WI38 (cell line): ENCODE data around the gene FMN2.

Experiments
- H3K4me3 ChIP-seq: 2 replicates; pipeline ENCODE4 v1.5.1; 2011; ENCODE audit warnings: low read depth, mild to moderate bottlenecking, control low read depth, low read length
- TF ChIP-seq, protein P1 (sequence below): IDR thresholded peaks from 2 replicates; pipeline ENCODE4 v1.5.1; 2012; ENCODE audit warnings: low read depth, mild to moderate bottlenecking, control low read depth, low read length

The FMN2 gene

DNA sequence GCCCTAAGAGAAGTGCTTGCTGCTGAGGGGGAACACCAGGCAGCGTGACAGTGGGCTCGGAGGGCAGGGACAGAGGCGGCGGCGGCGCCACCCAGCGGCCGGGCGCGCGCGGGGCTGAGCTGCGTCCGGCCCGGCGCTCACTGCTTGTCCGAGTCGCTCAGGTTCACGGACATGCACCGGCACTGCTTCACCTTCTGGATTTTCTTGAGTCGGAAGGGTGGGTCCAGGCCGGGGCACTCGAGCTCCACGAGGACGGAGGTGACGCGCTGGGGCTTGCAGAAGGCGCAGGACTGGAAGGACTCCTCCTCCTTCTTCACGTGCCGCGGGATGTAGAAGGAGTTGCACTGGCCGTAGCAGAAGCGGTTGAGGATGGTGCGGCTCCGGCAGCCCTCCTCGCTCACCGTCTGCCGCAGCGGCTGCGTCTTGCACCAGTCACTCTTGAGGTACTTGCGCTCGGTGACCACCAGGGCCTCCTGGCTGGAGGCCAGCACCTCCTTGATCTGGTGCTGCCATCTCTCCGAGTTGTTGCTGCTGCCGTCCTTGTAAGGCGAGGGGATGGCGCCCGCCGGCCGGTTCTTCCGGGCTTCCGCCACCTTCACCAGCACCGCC, 401.3 kb downstream of the FMN2 start:
- TF ChIP-seq, protein P1, sequence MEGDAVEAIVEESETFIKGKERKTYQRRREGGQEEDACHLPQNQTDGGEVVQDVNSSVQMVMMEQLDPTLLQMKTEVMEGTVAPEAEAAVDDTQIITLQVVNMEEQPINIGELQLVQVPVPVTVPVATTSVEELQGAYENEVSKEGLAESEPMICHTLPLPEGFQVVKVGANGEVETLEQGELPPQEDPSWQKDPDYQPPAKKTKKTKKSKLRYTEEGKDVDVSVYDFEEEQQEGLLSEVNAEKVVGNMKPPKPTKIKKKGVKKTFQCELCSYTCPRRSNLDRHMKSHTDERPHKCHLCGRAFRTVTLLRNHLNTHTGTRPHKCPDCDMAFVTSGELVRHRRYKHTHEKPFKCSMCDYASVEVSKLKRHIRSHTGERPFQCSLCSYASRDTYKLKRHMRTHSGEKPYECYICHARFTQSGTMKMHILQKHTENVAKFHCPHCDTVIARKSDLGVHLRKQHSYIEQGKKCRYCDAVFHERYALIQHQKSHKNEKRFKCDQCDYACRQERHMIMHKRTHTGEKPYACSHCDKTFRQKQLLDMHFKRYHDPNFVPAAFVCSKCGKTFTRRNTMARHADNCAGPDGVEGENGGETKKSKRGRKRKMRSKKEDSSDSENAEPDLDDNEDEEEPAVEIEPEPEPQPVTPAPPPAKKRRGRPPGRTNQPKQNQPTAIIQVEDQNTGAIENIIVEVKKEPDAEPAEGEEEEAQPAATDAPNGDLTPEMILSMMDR = no peak
- no peak overlapping the region for H3K4me3 ChIP-seq

DNA sequence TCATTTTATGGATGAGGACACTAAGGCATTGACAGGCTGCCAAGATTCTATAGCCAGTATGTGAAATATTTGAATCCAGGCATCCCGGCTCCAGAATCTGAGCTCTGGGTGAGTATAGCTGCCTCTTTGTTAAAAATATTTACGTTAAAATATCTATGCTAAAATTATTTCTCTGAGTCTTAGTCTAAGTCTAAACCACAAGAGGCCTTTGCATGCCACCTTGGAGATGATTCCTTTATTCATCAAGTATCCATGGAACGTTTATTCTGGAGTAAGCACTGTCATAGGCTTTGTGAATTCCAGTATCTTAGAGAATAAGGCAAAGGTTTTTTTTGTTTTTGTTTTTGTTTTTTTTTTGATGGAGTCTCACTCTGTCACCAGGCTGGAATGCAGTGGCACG, 403.9 kb downstream of the FMN2 start:
- TF ChIP-seq, protein P1 = no peak

DNA sequence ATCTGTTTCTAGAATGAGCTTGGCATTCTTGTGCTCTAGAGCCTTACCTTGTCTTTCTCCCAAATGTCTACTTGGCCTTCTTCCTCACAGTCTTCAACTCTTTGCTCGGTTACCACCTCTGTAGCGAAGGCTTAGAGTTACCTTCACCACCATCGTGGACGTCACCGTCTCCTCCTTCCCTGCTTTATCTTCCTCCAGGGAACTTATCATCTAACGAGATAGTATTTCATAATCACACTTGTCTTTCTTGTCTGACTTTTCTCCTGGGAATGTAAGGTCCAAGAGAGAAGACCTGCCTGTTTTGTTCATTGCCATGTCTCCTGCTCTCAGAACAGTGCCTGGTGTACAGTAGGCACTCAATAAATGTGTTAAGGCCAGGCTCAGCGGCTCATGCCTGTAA, 404.7 kb downstream of the FMN2 start:
- no peak overlapping the region for H3K4me3 ChIP-seq
- TF ChIP-seq, protein P1 = no peak

More for the DNA sequence above, 403.9 kb downstream of the FMN2 start:
- H3K4me3 ChIP-seq = no peak overlapping the region

DNA sequence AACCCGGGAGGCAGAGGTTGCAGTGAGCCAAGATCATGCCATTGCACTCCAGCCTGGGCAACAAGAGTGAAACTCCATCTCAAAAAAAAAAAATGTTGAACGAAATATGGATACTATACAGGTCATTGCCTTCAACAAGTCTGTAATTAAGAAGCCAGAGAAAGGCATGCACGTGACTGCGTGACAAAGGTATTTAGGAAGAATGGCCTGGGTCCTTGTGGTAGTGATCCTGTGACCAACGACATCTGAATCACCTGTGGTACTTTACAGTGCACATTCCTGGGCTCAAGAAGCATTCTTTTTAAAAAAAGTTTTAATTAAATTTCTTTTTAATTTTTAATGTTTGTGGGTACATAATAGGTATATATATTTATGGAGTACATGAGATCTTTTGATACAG, 405.3 kb downstream of the FMN2 start:
- TF ChIP-seq, protein P1 = no peak
- no peak overlapping the region for H3K4me3 ChIP-seq

DNA sequence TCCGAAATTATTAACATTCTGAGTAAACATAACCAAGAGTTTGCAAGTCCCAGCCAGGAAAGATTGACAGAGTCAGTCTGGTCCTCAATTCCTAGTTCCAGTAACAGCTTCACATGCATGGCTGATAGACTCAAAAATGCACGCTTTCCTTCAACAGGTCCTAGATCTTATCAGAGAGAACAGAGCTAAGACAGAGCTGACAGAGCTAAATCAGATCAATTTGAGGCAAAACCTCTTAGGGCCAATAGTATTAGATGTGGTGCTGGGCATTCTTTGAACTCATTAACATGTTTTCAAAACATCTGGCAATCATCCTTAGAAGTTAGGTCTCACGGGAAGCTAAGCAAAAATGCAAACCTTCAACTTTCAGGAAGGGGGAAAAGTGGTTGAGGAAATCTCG, 406.2 kb downstream of the FMN2 start:
- TF ChIP-seq, protein P1 = no peak
- H3K4me3 ChIP-seq = no peak overlapping the region

DNA sequence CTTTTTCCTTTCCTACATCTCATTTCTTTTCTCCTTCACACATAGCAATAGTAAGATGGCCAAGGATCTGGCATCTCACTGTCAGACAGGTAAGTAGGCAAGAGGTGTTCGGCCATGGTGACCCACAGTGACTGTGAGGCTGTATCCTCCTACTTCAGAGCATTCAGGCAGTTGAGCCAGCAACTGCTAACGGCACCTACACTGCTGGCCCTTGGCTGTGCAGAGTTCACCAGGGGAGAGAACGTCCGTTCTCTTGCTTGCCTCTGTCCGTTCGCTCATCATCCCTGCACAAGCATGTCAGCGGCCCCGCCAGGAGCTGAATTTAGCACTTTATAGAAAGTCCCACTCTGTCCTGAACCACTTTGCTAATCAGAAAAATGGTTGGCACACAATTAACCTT, 406.7 kb downstream of the FMN2 start:
- H3K4me3 ChIP-seq = no peak overlapping the region
- TF ChIP-seq, protein P1 = no peak

DNA sequence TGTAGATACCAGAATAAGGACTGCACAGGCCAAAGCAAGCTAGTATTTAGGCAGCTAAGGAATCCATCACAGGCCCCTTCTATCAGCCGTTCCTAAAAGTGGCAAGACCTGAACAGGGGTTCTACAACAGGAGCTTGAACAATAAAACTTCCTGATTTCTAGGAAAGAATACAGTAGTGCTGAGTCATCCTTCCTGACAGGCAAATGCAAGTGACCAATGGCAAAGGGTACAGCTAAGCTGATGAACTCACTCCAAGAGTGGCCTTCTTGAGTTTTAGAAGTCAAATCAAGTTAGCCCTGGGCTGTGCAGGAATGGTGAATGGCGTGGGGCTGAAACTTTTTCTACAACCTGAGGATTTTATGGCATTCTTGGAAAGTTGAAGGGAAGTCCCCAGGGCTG, 407.3 kb downstream of the FMN2 start:
- H3K4me3 ChIP-seq = no peak overlapping the region
- TF ChIP-seq, protein P1 = no peak
